22Rv1 (cell line): Measurements from ENCODE around the gene COG2.
"Not testable (repeated sequence)": the region's sequence is repeated elsewhere in the genome, so short reads cannot be mapped to it uniquely, and the experiment has no call there.

Experiments
- CTCF ChIP-seq: fragments of 450-650 bp; IDR thresholded peaks from 2 replicates; pipeline ENCODE4 v1.5.1; 2017; ENCODE audit warnings: mild to moderate bottlenecking
- ZFX ChIP-seq: fragments of 450-650 bp; IDR thresholded peaks from 2 replicates; pipeline ENCODE4 v1.6.1; 2017; ENCODE audit warnings: antibody characterized with exemption, borderline replicate concordance

GRCh38 chr1:230600657-230601400 is 41.5 kb upstream of the COG2 start:
- TF ChIP-seq CTCF, ZFX: not testable (repeated sequence)
